ENCODE data around the gene LPIN3. TPM values are rescaled to one million over a fixed set of nuclear protein-coding genes. Genes with fewer than 3 reads are reported as not detected.

LPIN3 gene
- total RNA-seq, 6 experiments from 2014 or later = 11.9 to 14.2 (median 13.2) TPM

DNA sequence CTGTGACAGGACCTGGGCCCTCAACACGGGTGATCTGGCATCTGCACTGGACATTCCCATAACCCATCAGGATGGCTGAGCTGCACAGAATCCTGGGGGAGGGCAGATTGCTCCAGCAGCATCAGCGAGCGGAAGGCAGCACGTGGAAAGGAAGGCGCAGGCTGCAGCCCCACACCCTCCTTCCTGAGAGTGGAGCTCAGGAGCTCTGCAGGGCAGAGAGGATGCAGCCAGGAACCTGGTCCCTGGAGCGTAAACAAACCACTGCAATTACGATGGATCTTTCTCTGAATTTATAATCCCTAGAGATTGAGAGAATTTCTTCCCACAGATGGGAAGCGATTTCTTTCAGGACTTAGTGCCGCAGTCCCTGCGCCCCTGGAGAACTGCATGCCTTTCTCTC lies 65.7 kb downstream of the LPIN3 start:
- peaks cover 2% of the 10 kb centered on the region; the same call in 1 of the 2 replicates for H3K27me3 Mint-ChIP-seq (ENCODE audit: insufficient read depth)
- no peaks in the 10 kb centered on the region for H3K9me3 Mint-ChIP-seq
- no peak for TF ChIP-seq CTCF (IDR thresholded peaks at IDR 0.05)
- no peak overlapping the region for H3K27ac Mint-ChIP-seq
- H3K4me1 Mint-ChIP-seq (ENCODE audit: low read depth) = peaks cover 11% of the 10 kb centered on the region
- H3K36me3 Mint-ChIP-seq (ENCODE audit: low read depth) = peaks cover 5% of the 10 kb centered on the region; the same call in 1 of the 2 replicates
- DNase-seq = no peak
- no peak overlapping the region for H3K4me3 Mint-ChIP-seq

DNA sequence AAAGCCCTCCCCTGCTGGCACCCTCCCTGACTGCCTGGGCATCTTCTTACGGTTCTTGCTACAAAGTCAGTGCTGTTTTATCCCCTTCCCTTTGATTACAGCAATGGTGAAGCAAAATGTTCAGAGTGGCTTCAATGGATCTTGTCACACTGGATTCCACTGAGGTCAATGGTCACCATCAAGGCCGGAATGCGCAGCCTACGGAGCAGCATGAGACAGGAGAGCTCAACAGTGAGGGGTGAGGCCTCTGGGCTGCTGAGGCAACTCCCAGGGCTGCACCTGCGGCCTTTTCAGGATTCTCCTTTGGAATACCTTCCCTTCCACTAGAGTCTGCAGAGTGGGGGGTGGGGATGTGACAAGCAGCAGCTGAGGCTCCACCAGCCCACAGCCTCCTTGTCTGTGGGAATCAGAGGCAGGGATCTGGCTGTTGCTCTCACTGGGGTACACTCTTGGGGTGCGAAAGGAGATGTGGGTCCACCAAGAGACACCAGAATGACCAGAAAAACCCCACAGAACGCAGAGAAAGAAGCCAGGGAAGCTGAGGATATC lies 66.3 kb downstream of the LPIN3 start:
- Mint-ChIP-seq H3K27ac (no peak overlapping the region), H3K27me3 (ENCODE audit: insufficient read depth) (peaks cover 2% of the 10 kb centered on the region; the same call in 1 of the 2 replicates), H3K9me3 (no peaks in the 10 kb centered on the region), H3K4me3 (no peak overlapping the region), H3K36me3 (ENCODE audit: low read depth) (peaks cover 5% of the 10 kb centered on the region; the same call in 1 of the 2 replicates), H3K4me1 (ENCODE audit: low read depth) (peaks cover 17% of the 10 kb centered on the region)
- DNase-seq = no peak
- no peak for TF ChIP-seq CTCF (IDR thresholded peaks at IDR 0.05)

- Mint-ChIP-seq H3K4me1 (ENCODE audit: low read depth) (peaks cover 24% of the 10 kb centered on the region), H3K27me3 (ENCODE audit: insufficient read depth) (peaks cover 2% of the 10 kb centered on the region; the same call in 1 of the 2 replicates), H3K4me3 (no peak overlapping the region), H3K36me3 (ENCODE audit: low read depth) (peaks cover 5% of the 10 kb centered on the region), H3K9me3 (no peaks in the 10 kb centered on the region), H3K27ac (no peak overlapping the region)
- no peak for DNase-seq
- TF ChIP-seq CTCF (IDR thresholded peaks at IDR 0.05) = no peak
Observed at GRCh38 chr20:41407607-41408006, 67.0 kb downstream of the LPIN3 start.

DNA sequence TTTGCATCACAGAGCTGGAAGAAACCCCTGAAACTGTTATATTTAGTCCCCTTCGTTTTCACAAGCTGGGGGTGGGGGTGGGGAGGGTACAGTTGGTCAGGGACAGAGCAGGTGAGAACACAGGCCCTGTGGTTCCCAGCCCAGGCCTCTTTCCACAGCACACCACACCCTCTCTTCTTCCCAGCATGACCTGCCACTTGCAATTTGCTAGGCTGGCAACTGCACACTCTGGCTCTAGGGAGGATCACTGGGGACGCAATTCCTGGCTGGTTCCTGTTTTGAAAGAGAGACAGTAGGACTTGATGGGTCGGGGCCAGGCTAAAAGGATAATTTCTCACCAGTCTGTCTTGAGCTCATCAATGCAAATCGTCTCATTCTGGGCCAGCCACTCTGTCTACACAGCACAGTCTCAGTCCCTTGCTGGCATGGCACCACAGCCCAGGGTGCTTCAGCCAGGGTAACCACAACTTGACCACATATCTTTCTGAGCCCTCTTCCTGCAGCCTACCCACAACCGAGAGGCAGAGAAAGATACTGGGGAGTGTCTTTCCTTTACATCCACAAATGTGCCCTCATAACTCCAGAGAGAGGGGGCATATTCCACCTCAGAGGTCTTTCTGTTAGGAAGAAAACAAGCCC lies 67.7 kb downstream of the LPIN3 start:
- H3K36me3 Mint-ChIP-seq (ENCODE audit: low read depth) = peaks cover 3% of the 10 kb centered on the region
- H3K9me3 Mint-ChIP-seq = no peaks in the 10 kb centered on the region
- DNase-seq = no peak
- peaks cover 26% of the 10 kb centered on the region for H3K4me1 Mint-ChIP-seq (ENCODE audit: low read depth)
- H3K27me3 Mint-ChIP-seq (ENCODE audit: insufficient read depth) = peaks cover 2% of the 10 kb centered on the region; the same call in 1 of the 2 replicates
- no peak overlapping the region for H3K4me3 Mint-ChIP-seq
- H3K27ac Mint-ChIP-seq = no peak overlapping the region
- TF ChIP-seq CTCF (IDR thresholded peaks at IDR 0.05) = no peak

- TF ChIP-seq CTCF (IDR thresholded peaks at IDR 0.05) = no peak
- Mint-ChIP-seq H3K9me3 (no peaks in the 10 kb centered on the region), H3K27me3 (ENCODE audit: insufficient read depth) (peaks cover 2% of the 10 kb centered on the region; the same call in 1 of the 2 replicates), H3K27ac (no peak overlapping the region), H3K4me1 (ENCODE audit: low read depth) (peaks cover 26% of the 10 kb centered on the region), H3K36me3 (ENCODE audit: low read depth) (peaks cover 6% of the 10 kb centered on the region), H3K4me3 (no peak overlapping the region)
- no peak for DNase-seq
Observed at GRCh38 chr20:41408986-41409385, 68.4 kb downstream of the LPIN3 start.

Other genes with a start within 250 kb of the LPIN3 start
- gene PLCG1, start 203.3 kb upstream of the LPIN3 start, total RNA-seq (2021; fragmentation: NEBNext Ultra II Directional; extraction: Animal tissue kit (Norgen Biotek cat#: 25700)) = 10 to 100 TPM; 44.4 to 62.1 (median 50.1) TPM
- gene ZHX3, start 23.1 kb upstream of the LPIN3 start, total RNA-seq (2021; fragmentation: NEBNext Ultra II Directional; extraction: Animal tissue kit (Norgen Biotek cat#: 25700)) = 10 to 100 TPM; 64.1 to 80.1 (median 72.0) TPM
- not detected for gene EMILIN3, start 26.0 kb downstream of the LPIN3 start, total RNA-seq (2021; fragmentation: NEBNext Ultra II Directional; extraction: Animal tissue kit (Norgen Biotek cat#: 25700))

All from HFFc6 (cell line).